ENCODE results near the gene BHLHE40. TPM values are rescaled to one million over a fixed set of nuclear protein-coding genes. Genes with fewer than 3 reads are reported as not detected.

The BHLHE40 gene
- total and polyA plus RNA-seq, 2 of the 4 experiments (the other 2 are of a cell fraction): 22.8 to 31.8 TPM

DNA sequence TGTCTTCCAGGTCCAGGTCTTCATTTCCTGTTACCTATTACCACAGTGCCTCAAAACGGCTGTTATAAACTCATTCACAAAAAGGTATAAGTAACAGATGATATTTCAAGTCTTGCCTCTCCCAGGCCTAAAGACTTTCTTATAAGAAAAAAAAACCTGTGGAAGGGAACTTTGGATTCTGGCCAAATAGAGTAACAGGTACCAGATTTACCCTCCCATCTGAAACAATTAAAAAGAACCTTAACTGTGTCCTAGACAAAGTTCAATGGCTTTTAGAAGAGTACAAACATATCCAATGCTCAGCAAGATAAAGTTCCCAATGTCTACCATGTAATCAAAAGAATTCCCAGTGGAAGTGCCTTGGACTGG lies 22.6 kb downstream of the BHLHE40 start:
- Histone ChIP-seq H4K8ac (ENCODE audit: low read depth in 2 of 2, low read length in 2 of 2) (no peak overlapping the region), H3K36me3 (ENCODE audit: control insufficient read depth, insufficient read depth, low read length) (no peaks in the 10 kb centered on the region), H4K5ac (ENCODE audit: low read depth, low read length) (no peak overlapping the region), H2BK120ac (ENCODE audit: low read depth, low read length) (no peak overlapping the region), H3K4me1 (ENCODE audit: control insufficient read depth, insufficient read depth, low read length) (no peaks in the 10 kb centered on the region; the same call in 1 of the 2 replicates), H4K91ac (ENCODE audit: insufficient read depth, low read depth, low read length) (no peak overlapping the region), H3K79me1 (ENCODE audit: low read depth in 1 of 2, low read length in 2 of 2) (no peaks in the 10 kb centered on the region), H3K9me3 (ENCODE audit: control insufficient read depth, insufficient read depth, low read length) (no peaks in the 10 kb centered on the region), H3K4me3 (ENCODE audit: insufficient read depth, low read depth, low read length) (no peak overlapping the region), H2BK15ac (ENCODE audit: low read depth, low read length) (no peak overlapping the region), H3K18ac (ENCODE audit: low read depth, low read length) (no peak overlapping the region), H3K4me2 (ENCODE audit: low read depth, low read length) (no peak overlapping the region), H2BK5ac (ENCODE audit: low read depth, low read length, poor library complexity, severe bottlenecking) (no peak overlapping the region), H4K20me1 (ENCODE audit: insufficient read depth, low read length) (no peaks in the 10 kb centered on the region), H3K9me1 (ENCODE audit: insufficient read depth, low read length) (0 out of 2 replicates have a peak, but pooled peaks cover 5% of the 10 kb centered on the region), H3K27ac (ENCODE audit: insufficient read depth, low read length) (no peak overlapping the region), H3K14ac (replicated peaks; ENCODE audit: low read depth, low read length) (no peak overlapping the region), H2BK20ac (ENCODE audit: low read depth, low read length) (no peak overlapping the region), H3K23ac (ENCODE audit: low read depth, low read length) (no peak overlapping the region), H2AFZ (replicated peaks; ENCODE audit: low read length, poor library complexity) (no peak overlapping the region), H3K9ac (ENCODE audit: low read depth, low read length) (no peak overlapping the region), H3K4ac (ENCODE audit: low read depth, low read length) (no peak overlapping the region), H3K27me3 (ENCODE audit: control insufficient read depth, insufficient read depth, low read length) (no peaks in the 10 kb centered on the region), H2AK5ac (ENCODE audit: low read depth, low read length) (no peak overlapping the region), H3K56ac (ENCODE audit: extremely low read depth, insufficient read depth, low read length) (no peak overlapping the region), H2AK9ac (replicated peaks; ENCODE audit: low read depth, low read length, poor library complexity) (no peak overlapping the region)
- dilution Hi-C loops (cut with HindIII; ENCODE audit: low sequenced_read_pairs, unreplicated experiment) (no loop called here), in situ Hi-C loops (cut with MboI; ENCODE audit: low sequenced_read_pairs) (no loop called here), intact Hi-C loops (cut with micrococcal nuclease) (no loop called here)
- no peak for TF ChIP-seq CEBPB (IDR thresholded peaks at IDR 0.05; ENCODE audit: low read depth, low read length)
- no peak for TF ChIP-seq FOS (IDR thresholded peaks at IDR 0.05; ENCODE audit: low read depth, low read length)
- TF ChIP-seq RCOR1 (IDR thresholded peaks at IDR 0.05; ENCODE audit: insufficient replicate concordance, low read length): no peak
- TF ChIP-seq, protein P1, sequence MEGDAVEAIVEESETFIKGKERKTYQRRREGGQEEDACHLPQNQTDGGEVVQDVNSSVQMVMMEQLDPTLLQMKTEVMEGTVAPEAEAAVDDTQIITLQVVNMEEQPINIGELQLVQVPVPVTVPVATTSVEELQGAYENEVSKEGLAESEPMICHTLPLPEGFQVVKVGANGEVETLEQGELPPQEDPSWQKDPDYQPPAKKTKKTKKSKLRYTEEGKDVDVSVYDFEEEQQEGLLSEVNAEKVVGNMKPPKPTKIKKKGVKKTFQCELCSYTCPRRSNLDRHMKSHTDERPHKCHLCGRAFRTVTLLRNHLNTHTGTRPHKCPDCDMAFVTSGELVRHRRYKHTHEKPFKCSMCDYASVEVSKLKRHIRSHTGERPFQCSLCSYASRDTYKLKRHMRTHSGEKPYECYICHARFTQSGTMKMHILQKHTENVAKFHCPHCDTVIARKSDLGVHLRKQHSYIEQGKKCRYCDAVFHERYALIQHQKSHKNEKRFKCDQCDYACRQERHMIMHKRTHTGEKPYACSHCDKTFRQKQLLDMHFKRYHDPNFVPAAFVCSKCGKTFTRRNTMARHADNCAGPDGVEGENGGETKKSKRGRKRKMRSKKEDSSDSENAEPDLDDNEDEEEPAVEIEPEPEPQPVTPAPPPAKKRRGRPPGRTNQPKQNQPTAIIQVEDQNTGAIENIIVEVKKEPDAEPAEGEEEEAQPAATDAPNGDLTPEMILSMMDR (conservative IDR thresholded peaks at IDR 0.05; ENCODE audit: low read depth, low read length): no peak
- TF ChIP-seq, protein P2, sequence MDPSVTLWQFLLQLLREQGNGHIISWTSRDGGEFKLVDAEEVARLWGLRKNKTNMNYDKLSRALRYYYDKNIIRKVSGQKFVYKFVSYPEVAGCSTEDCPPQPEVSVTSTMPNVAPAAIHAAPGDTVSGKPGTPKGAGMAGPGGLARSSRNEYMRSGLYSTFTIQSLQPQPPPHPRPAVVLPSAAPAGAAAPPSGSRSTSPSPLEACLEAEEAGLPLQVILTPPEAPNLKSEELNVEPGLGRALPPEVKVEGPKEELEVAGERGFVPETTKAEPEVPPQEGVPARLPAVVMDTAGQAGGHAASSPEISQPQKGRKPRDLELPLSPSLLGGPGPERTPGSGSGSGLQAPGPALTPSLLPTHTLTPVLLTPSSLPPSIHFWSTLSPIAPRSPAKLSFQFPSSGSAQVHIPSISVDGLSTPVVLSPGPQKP (IDR thresholded peaks at IDR 0.05; ENCODE audit: borderline replicate concordance, low read depth, low read length): no peak
- no peak for TF ChIP-seq MAFK (IDR thresholded peaks at IDR 0.05; ENCODE audit: low read depth, low read length)
- TF ChIP-seq RFX5 (IDR thresholded peaks at IDR 0.05; ENCODE audit: low read depth, low read length): no peak
- no peak for TF ChIP-seq RAD21 (IDR thresholded peaks at IDR 0.05; ENCODE audit: low read length)
- TF ChIP-seq, protein P3, sequence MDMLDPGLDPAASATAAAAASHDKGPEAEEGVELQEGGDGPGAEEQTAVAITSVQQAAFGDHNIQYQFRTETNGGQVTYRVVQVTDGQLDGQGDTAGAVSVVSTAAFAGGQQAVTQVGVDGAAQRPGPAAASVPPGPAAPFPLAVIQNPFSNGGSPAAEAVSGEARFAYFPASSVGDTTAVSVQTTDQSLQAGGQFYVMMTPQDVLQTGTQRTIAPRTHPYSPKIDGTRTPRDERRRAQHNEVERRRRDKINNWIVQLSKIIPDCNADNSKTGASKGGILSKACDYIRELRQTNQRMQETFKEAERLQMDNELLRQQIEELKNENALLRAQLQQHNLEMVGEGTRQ (IDR thresholded peaks at IDR 0.05; ENCODE audit: low read depth, low read length): no peak
- no peak for TF ChIP-seq CHD1 (IDR thresholded peaks at IDR 0.05; ENCODE audit: low read depth, low read length)
- TF ChIP-seq MXI1 (IDR thresholded peaks at IDR 0.05; ENCODE audit: borderline replicate concordance, low read depth, low read length): no peak
- no peak for TF ChIP-seq NFE2L2 (IDR thresholded peaks at IDR 0.05; ENCODE audit: low read depth, low read length)
- TF ChIP-seq BHLHE40 (IDR thresholded peaks at IDR 0.05; ENCODE audit: low read depth, low read length): no peak
- TF ChIP-seq SMC3 (IDR thresholded peaks at IDR 0.05; ENCODE audit: low read depth, low read length): no peak
- TF ChIP-seq POLR2A (IDR thresholded peaks at IDR 0.05; ENCODE audit: low read depth, low read length): no peak
- no peak for TF ChIP-seq MAZ (IDR thresholded peaks at IDR 0.05; ENCODE audit: borderline replicate concordance, low read depth, low read length)
- DNase-seq (no peak), ATAC-seq (ENCODE audit: low read depth) (no peak)
- WGBS, 2 experiments (ENCODE audit: extremely low coverage in 2 of 2, insufficient read length in 1 of 2): no CpG with 5 or more reads among the region's 1 CpG
- ChIA-PET CTCF (no interaction called here), POLR2A (ENCODE audit: unreplicated experiment) (no interaction called here)
- no TSS peak for BruUV-seq (replicated peaks)

Data from IMR-90 (cell line).